GM21423 (cell line): ENCODE data around the gene P4HA2.

ENCODE experiments used
- ATAC-seq: cut with Tn5 transposase; IDR thresholded peaks from one replicate; pipeline ENCODE4 v1.9.1; 2021; ENCODE audit warnings: mild to moderate bottlenecking, moderate library complexity; ENCODE audit not compliant: unreplicated experiment

Gene P4HA2

GRCh38 chr5:132204371-132205135, 23.1 kb downstream of the P4HA2 start:
- ATAC-seq, result no peak

GRCh38 chr5:132203916-132204315, 23.7 kb downstream of the P4HA2 start:
- ATAC-seq, result no peak

- no peak for ATAC-seq
These were observed 24.2 kb downstream of the P4HA2 start for GRCh38 chr5:132203464-132203818.

GRCh38 chr5:132202711-132203463, 24.8 kb downstream of the P4HA2 start:
- no peak for ATAC-seq

GRCh38 chr5:132199116-132199680, 28.5 kb downstream of the P4HA2 start:
- ATAC-seq, result no peak

GRCh38 chr5:132198571-132198970, 29.1 kb downstream of the P4HA2 start:
- ATAC-seq, result no peak

DNA sequence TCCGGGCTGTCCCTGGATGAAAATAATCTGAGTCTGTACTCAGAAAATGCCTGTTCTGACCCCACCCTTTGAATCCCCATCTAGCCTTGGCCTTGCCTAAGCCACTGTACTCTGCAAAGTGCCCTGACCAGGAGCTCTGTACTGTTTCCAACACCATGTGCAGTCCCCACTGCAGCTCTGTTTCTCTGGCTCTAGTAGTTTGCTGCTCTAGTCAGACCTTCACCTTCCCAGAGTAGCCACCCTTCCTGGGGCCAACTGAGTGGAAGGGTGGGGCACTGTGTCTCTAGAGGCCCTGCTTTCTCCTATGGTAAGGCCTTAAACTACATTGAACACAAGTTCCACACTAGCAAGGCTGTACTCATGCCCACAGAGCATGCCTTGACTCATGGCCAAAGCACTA, 31.9 kb downstream of the P4HA2 start:
- no peak for ATAC-seq

- no peak for ATAC-seq
These were observed 34.4 kb downstream of the P4HA2 start for GRCh38 chr5:132193165-132193694.

GRCh38 chr5:132190161-132190817, 37.4 kb downstream of the P4HA2 start:
- peak; percentile 89 for ATAC-seq

DNA sequence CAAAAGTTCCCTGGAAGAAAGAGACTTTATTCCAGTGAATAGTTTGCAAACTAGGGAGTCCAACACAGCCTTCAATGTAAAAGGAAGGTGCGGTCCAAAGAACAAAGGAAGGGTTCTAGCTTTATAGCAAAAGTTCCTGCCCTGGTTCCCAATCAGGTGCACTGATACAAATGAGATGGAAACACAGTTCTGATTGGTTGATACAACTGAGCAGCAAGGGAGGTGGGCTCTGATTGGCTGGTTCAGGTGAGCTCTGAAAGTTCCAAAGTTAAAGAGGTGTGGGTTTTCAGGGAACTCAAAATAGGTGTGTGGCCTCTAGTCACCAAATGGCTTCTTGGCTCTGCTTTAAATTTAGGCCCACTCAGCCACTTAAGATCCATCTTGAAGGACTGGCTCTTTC, 43.1 kb downstream of the P4HA2 start:
- no peak for ATAC-seq

GRCh38 chr5:132183723-132184122, 43.9 kb downstream of the P4HA2 start:
- ATAC-seq, result no peak

- no peak for ATAC-seq
These were observed 45.2 kb downstream of the P4HA2 start for GRCh38 chr5:132182359-132183040.

DNA sequence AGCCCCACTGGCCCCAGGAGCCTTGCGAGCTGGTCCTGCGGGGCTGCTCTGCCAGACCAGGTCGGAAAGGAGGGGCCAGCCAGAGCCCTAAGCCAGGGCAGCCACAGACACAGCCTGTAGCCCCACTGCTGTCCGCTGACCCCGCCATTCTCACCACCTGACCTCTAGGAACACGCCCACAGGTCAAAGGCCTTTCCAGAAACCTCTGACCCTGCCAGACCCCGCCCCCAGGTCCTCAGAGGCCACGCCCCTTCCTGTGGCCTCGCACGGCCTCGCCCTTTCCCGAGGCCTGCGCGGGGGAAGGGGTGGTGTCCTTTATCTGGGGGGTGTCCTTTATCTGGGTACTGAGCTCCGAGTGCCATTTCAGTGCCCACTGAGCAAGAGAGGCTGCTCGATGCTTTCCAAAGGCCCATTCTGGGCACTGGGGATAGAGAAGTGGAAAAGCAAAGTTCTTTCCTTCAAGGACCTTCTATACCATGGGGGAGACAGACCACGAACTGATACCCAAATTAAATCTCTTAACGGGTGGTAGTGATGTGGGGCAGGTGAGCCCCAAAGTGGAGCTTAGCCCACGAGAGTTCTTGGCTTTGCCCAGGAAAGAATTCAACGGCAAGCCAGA, 46.5 kb downstream of the P4HA2 start:
- no peak for ATAC-seq

GRCh38 chr5:132180134-132180745, 47.4 kb downstream of the P4HA2 start:
- ATAC-seq, result no peak

GRCh38 chr5:132179405-132179804, 48.2 kb downstream of the P4HA2 start:
- ATAC-seq, result no peak

- ATAC-seq, result no peak
These were observed 49.9 kb downstream of the P4HA2 start for GRCh38 chr5:132177691-132178149.

- ATAC-seq, result peak; percentile 55
These were observed 50.7 kb downstream of the P4HA2 start for GRCh38 chr5:132176987-132177386.

DNA sequence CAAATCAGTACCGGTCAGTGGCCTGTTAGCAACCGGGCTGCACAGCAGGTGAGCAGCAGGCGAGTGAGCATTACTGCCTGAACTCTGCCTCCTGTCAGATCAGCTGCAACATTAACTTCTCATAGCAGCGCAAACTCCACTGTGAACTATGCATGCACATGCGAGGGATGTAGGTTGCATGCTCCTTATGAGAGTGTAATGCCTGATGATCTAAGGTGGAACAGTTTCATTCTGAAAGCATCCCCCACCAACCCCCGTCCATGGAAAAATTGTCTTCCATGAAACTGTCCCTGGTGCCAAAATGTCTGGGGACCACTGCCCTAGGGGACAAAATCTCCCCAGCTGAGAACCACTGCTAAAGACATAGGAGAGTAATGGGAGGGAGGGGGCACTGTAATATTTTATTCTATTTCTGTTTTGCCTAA, 51.1 kb downstream of the P4HA2 start:
- peak; percentile 9 for ATAC-seq

- no peak for ATAC-seq
These were observed 64.7 kb downstream of the P4HA2 start for GRCh38 chr5:132162945-132163344.
